Mesendoderm (in vitro differentiated cells): ENCODE results near the gene GOLGA3.

Source experiments
- DNase-seq: peaks from one replicate; pipeline ENCODE4 v3.0.0; 2013
- H2AK5ac ChIP-seq: 2 replicates; pipeline ENCODE4 v1.6.1; 2013; ENCODE audit warnings: low read length, inconsistent platforms
- H2BK120ac ChIP-seq: 2 replicates; pipeline ENCODE4 v1.6.1; 2013; ENCODE audit warnings: low read depth, mild to moderate bottlenecking, low read length, moderate library complexity, mixed read lengths
- H2BK15ac ChIP-seq: replicated peaks from 2 replicates; pipeline ENCODE4 v1.6.1; 2013; ENCODE audit warnings: low read depth, mild to moderate bottlenecking, moderate library complexity
- H2BK5ac ChIP-seq: 2 replicates; pipeline ENCODE4 v1.6.1; 2013; ENCODE audit warnings: low read length, inconsistent platforms
- H3K18ac ChIP-seq: 2 replicates; pipeline ENCODE4 v1.6.1; 2013; ENCODE audit warnings: mild to moderate bottlenecking, low read length, mixed read lengths
- H3K23ac ChIP-seq: one replicate; pipeline ENCODE4 v1.6.1; 2013; ENCODE audit warnings: low read length
- H3K27ac ChIP-seq: 2 replicates; pipeline ENCODE4 v1.5.1; 2013; ENCODE audit warnings: low read depth, mild to moderate bottlenecking, inconsistent platforms, low read length, moderate library complexity
- H3K27me3 ChIP-seq: 2 replicates; pipeline ENCODE4 v1.6.1; 2013; ENCODE audit warnings: low read length, control low read depth, mild to moderate bottlenecking, inconsistent platforms; ENCODE audit not compliant: insufficient read depth, poor library complexity
- H3K36me3 ChIP-seq: 2 replicates; pipeline ENCODE4 v1.6.1; 2013; ENCODE audit warnings: low read length, inconsistent platforms; ENCODE audit not compliant: control insufficient read depth, insufficient read depth
- H3K4ac ChIP-seq: one replicate; pipeline ENCODE4 v1.6.1; 2013; ENCODE audit warnings: low read depth, mild to moderate bottlenecking, low read length, moderate library complexity
- H3K4me1 ChIP-seq: 2 replicates; pipeline ENCODE4 v1.6.1; 2013; ENCODE audit warnings: low read depth, low read length, inconsistent platforms; ENCODE audit not compliant: control insufficient read depth
- H3K4me2 ChIP-seq: 2 replicates; pipeline ENCODE4 v1.6.1; 2013; ENCODE audit warnings: low read length
- H3K4me3 ChIP-seq: 2 replicates; pipeline ENCODE4 v1.5.1; 2013; ENCODE audit warnings: mild to moderate bottlenecking, low read length
- H3K56ac ChIP-seq: one replicate; pipeline ENCODE4 v1.6.1; 2013; ENCODE audit warnings: low read length
- H3K79me1 ChIP-seq: 2 replicates; pipeline ENCODE4 v1.6.1; 2013; ENCODE audit warnings: low read length, inconsistent platforms
- H3K79me2 ChIP-seq: 2 replicates; pipeline ENCODE4 v1.6.1; 2013; ENCODE audit warnings: mild to moderate bottlenecking, low read length; ENCODE audit not compliant: control insufficient read depth, insufficient read depth
- H3K9ac ChIP-seq: 2 replicates; pipeline ENCODE4 v1.6.1; 2013; ENCODE audit warnings: low read length, inconsistent platforms
- H4K5ac ChIP-seq: one replicate; pipeline ENCODE4 v1.6.1; 2013; ENCODE audit warnings: low read length
- H4K8ac ChIP-seq: one replicate; pipeline ENCODE4 v1.6.1; 2013; ENCODE audit warnings: low read depth, mild to moderate bottlenecking, control low read depth, low read length, moderate library complexity
- WGBS: extraction: QIAGEN DNeasy Blood & Tissue Kit; methylation state at CpG from one replicate; pipeline ENCODE4 v1.1.7; 2013; ENCODE audit warnings: low lambda C conversion rate, missing lambda C conversion rate; ENCODE audit not compliant: insufficient coverage; ENCODE audit errors: extremely low coverage; 5-methylcytosine and 5-hydroxymethylcytosine counted together

The GOLGA3 gene

DNA sequence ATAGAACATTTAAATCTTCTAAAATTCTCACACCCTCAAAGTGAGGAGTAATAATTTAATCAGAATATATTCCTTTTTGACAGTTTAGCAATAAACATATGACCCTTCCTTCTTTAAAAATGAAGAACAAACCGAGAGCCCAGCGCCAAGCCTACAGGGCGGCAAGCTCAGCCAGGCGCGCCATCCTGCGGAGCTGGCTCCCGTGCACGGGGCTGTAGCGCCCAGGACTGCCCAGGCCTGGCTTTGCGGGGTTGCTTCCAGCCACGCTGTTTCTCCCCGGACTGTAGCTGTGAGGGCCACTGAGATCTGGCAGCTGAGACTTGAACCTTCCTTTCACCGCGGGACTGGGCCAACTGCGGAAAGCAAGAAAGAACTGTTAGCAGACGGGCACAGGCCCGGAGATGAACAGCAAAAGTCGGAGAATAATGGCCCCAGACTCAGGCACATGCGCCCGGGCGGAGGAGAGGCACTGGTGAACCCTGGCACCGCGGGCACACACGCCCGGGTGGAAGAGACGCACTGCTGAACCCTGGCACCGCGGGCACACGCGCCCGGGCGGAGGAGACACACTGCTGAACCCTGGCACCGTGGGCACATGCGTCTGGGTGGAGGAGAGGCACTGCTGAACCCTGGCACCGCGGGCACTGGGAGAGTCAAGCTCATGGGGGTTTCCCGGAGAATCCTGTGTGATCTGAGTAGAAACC lies 101.4 kb downstream of the GOLGA3 start:
- H3K18ac ChIP-seq = no peak overlapping the region
- DNase-seq = no peak
- no CpG with 5 or more reads among the region's 37 CpGs for WGBS

DNA sequence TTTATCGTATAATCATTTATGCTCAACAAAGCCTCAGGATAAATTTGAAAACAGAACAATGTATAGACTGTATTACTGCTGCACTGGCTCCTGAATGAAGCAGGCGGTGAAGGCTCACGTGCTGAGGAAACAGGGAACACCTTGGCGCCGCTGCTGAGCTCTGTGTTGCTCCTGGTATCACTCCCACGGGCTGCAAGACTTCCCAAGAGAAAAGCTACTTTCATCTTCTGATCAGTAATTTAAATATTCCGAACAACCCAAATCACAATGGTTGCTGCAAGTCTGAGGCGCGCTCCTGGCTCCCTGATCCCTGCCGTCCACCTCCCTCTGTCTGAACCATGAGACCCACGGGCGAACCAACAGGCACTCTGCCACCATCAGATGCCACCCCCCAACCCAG lies 102.3 kb downstream of the GOLGA3 start:
- Histone ChIP-seq H3K23ac (no peak overlapping the region), H3K79me2 (no peaks in the 10 kb centered on the region), H4K5ac (no peak overlapping the region), H3K4ac (no peak overlapping the region), H4K8ac (no peak overlapping the region), H2BK120ac (no peak overlapping the region), H3K36me3 (peaks cover 31% of the 10 kb centered on the region), H3K27me3 (no peaks in the 10 kb centered on the region), H3K4me2 (no peak overlapping the region), H3K18ac (no peak overlapping the region), H3K56ac (no peak overlapping the region), H2BK15ac (no peak overlapping the region), H3K9ac (no peak overlapping the region), H2AK5ac (no peak overlapping the region), H2BK5ac (no peak overlapping the region), H3K4me3 (no peak overlapping the region), H3K79me1 (no peaks in the 10 kb centered on the region), H3K27ac (no peak overlapping the region), H3K4me1 (no peaks in the 10 kb centered on the region)
- no CpG with 5 or more reads among the region's 12 CpGs for WGBS
- DNase-seq = no peak

More for the DNA sequence above, 101.4 kb downstream of the GOLGA3 start:
- no peaks in the 10 kb centered on the region for H3K4me1 ChIP-seq
- H3K56ac ChIP-seq = no peak overlapping the region
- no peaks in the 10 kb centered on the region for H3K79me2 ChIP-seq
- H3K9ac ChIP-seq = no peak overlapping the region
- no peak overlapping the region for H3K4ac ChIP-seq
- H4K8ac ChIP-seq = no peak overlapping the region
- H3K36me3 ChIP-seq = peaks cover 36% of the 10 kb centered on the region
- no peak overlapping the region for H2BK120ac ChIP-seq
- H3K79me1 ChIP-seq = no peaks in the 10 kb centered on the region
- H3K23ac ChIP-seq = no peak overlapping the region
- H4K5ac ChIP-seq = no peak overlapping the region
- no peaks in the 10 kb centered on the region for H3K27me3 ChIP-seq
- H2AK5ac ChIP-seq = no peak overlapping the region
- H2BK15ac ChIP-seq = no peak overlapping the region
- H3K27ac ChIP-seq = no peak overlapping the region
- H3K4me3 ChIP-seq = no peak overlapping the region
- H2BK5ac ChIP-seq = no peak overlapping the region
- no peak overlapping the region for H3K4me2 ChIP-seq

DNA sequence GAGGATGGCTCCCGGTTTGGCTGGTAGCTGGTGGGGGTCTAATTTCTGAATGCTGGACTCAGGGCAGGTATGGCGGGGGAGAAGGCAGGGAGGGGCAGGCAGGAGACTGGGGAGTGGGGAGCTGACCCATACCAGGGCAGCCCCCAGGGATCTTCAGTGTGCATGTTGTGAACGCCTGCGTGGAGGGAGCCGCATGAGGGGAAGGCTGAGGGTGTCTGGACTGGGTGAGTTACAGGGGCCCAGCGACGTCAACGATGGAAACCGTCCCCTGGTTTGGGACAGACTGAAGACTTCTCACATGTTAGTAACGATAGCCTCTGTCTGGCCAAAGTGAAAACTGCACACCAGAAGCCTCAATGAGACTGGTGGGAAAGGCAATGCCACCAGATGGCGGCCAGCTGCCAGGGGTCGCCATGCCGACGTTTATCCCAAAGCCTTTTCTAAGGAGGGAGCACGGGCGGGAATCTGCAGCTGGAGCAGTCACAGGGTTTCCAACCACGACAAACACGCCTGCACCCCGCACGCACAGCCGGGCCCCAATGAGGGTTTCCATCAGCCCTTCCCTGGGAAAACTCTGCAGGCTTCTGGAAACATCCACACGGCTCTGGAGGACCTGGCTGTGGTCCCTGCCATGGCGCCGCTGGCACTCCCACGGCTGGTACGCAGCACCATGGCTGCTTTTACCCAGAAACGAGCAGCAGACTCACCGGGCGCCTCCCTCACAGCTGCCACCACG lies 104.0 kb downstream of the GOLGA3 start:
- Histone ChIP-seq H3K23ac (no peak overlapping the region), H3K56ac (no peak overlapping the region), H3K79me1 (no peaks in the 10 kb centered on the region), H2BK5ac (no peak overlapping the region), H3K4ac (no peak overlapping the region), H3K9ac (no peak overlapping the region), H2BK120ac (no peak overlapping the region), H2AK5ac (no peak overlapping the region), H2BK15ac (no peak overlapping the region), H3K27ac (no peak overlapping the region), H3K18ac (no peak overlapping the region), H4K5ac (no peak overlapping the region), H3K4me2 (no peak overlapping the region), H3K27me3 (no peaks in the 10 kb centered on the region), H3K4me1 (no peaks in the 10 kb centered on the region), H3K36me3 (peaks cover 33% of the 10 kb centered on the region), H3K4me3 (no peak overlapping the region), H3K79me2 (no peaks in the 10 kb centered on the region), H4K8ac (no peak overlapping the region)
- no peak for DNase-seq
- no CpG with 5 or more reads among the region's 30 CpGs for WGBS

DNA sequence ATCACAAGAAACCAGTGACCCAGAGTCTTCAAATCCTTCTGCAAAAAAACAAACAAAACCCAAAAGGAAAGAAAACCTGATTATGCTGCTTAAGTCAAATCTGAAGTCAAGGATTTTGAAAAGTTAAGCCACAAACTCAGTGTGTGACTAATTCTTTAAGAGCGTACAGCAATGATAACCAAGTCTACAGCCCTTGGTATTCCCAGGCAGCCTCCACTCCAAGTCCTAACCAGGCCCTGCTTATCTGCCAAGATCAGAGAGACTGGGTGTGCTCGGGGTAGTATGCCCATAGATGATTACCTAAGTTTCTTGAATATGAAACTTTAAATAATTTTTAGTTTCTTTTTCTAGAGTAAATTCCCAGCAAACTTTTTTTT lies 104.9 kb downstream of the GOLGA3 start:
- no peak overlapping the region for H3K18ac ChIP-seq
- no peaks in the 10 kb centered on the region for H3K79me2 ChIP-seq
- H3K36me3 ChIP-seq = peaks cover 36% of the 10 kb centered on the region
- H3K4me1 ChIP-seq = no peaks in the 10 kb centered on the region
- no peak overlapping the region for H3K4ac ChIP-seq
- H3K23ac ChIP-seq = no peak overlapping the region
- no peak overlapping the region for H4K5ac ChIP-seq
- no peak overlapping the region for H3K4me3 ChIP-seq
- no peak overlapping the region for H3K9ac ChIP-seq
- no peaks in the 10 kb centered on the region for H3K79me1 ChIP-seq
- H2AK5ac ChIP-seq = no peak overlapping the region
- no peak overlapping the region for H3K27ac ChIP-seq
- WGBS = no CpG with 5 or more reads among the region's 2 CpGs
- H3K56ac ChIP-seq = no peak overlapping the region
- no peak overlapping the region for H2BK120ac ChIP-seq
- no peak for DNase-seq
- H2BK15ac ChIP-seq = no peak overlapping the region
- H3K4me2 ChIP-seq = no peak overlapping the region
- H3K27me3 ChIP-seq = no peaks in the 10 kb centered on the region
- H4K8ac ChIP-seq = no peak overlapping the region
- no peak overlapping the region for H2BK5ac ChIP-seq

DNA sequence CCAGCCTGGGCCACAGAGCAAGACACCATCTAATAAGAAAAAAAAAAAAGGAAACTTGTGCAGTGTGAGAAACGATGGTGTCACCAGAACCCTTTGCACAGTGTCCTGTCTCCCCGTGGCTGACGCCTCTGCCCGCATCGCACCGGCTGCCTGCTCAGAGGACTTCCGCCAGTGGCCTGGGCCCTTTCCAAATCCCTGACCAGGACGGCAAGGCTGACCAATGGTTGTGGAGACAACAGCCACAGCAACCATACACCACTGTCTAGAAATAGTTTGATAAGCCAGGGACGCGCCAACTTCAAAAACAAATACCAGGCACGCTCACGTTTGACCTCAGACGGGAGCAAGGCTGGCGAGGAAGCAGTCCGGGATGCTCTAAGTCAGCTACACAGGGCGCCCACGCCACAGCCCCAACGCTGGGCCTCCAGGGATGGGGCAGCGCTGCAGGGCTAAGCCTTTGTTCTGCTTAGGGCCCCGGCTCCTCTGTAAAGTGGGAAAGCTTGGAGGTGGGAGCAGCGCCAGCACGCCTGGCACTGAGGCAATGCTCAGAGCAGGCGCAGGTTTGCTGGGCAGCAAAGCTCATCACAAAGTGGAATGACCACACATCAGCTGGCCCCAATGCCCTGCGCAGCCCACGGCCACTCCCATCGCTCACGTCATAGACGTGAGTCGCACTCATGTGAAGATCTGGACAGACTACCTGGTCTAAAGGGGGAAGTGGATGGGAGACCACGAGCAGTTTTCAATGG lies 105.5 kb downstream of the GOLGA3 start:
- Histone ChIP-seq H4K5ac (no peak overlapping the region), H2BK120ac (no peak overlapping the region), H3K4me1 (no peaks in the 10 kb centered on the region), H2BK5ac (no peak overlapping the region), H3K18ac (no peak overlapping the region), H3K27ac (no peak overlapping the region), H3K27me3 (no peaks in the 10 kb centered on the region), H3K79me2 (no peaks in the 10 kb centered on the region), H2AK5ac (no peak overlapping the region), H3K23ac (no peak overlapping the region), H2BK15ac (no peak overlapping the region), H4K8ac (no peak overlapping the region), H3K4me2 (no peak overlapping the region), H3K4me3 (no peak overlapping the region), H3K9ac (no peak overlapping the region), H3K56ac (no peak overlapping the region), H3K4ac (no peak overlapping the region), H3K79me1 (no peaks in the 10 kb centered on the region), H3K36me3 (peaks cover 34% of the 10 kb centered on the region)
- DNase-seq = no peak
- WGBS = no CpG with 5 or more reads among the region's 30 CpGs
